ENCODE measurements around the gene CDX2.

CDX2 gene

DNA sequence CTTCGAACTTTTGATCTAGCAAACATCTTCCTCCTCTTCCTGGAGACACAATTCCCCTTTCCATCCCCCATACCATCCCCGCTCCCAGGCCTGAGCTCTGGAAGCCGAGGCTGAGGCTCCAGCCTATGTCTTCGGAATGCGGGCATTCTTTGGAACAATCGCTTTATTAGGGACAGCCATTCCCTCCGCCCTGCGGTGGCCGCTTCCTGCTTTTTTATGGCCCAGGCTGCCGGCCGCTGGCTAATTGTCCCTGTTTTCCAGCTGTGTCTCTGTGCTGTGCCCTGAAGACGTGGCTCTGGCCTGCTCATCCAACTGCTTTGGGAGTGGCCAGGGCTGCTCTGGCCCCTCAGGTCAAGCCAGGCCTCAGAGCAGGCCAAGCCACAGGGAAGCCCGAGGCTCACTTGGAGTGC lies 2.1 kb upstream of the CDX2 start:
- TF ChIP-seq POLR2AphosphoS5 (IDR thresholded peaks at IDR 0.05; ENCODE audit: low read depth, low read length) (no peak), TAF1 (IDR thresholded peaks at IDR 0.05; ENCODE audit: borderline replicate concordance, insufficient read depth, low read length) (no peak), SIN3A (IDR thresholded peaks at IDR 0.05; ENCODE audit: borderline replicate concordance, insufficient read depth, low read length) (no peak), FOXP2 (optimal IDR thresholded peaks at IDR 0.05; ENCODE audit: borderline replicate concordance, extremely low read depth, extremely low read length, insufficient read depth) (no peak)
- TF ChIP-seq, protein P1, sequence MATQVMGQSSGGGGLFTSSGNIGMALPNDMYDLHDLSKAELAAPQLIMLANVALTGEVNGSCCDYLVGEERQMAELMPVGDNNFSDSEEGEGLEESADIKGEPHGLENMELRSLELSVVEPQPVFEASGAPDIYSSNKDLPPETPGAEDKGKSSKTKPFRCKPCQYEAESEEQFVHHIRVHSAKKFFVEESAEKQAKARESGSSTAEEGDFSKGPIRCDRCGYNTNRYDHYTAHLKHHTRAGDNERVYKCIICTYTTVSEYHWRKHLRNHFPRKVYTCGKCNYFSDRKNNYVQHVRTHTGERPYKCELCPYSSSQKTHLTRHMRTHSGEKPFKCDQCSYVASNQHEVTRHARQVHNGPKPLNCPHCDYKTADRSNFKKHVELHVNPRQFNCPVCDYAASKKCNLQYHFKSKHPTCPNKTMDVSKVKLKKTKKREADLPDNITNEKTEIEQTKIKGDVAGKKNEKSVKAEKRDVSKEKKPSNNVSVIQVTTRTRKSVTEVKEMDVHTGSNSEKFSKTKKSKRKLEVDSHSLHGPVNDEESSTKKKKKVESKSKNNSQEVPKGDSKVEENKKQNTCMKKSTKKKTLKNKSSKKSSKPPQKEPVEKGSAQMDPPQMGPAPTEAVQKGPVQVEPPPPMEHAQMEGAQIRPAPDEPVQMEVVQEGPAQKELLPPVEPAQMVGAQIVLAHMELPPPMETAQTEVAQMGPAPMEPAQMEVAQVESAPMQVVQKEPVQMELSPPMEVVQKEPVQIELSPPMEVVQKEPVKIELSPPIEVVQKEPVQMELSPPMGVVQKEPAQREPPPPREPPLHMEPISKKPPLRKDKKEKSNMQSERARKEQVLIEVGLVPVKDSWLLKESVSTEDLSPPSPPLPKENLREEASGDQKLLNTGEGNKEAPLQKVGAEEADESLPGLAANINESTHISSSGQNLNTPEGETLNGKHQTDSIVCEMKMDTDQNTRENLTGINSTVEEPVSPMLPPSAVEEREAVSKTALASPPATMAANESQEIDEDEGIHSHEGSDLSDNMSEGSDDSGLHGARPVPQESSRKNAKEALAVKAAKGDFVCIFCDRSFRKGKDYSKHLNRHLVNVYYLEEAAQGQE (IDR thresholded peaks at IDR 0.05; ENCODE audit: insufficient read depth in 1 of 2, low read depth in 2 of 2, low read length in 2 of 2), result no peak

DNA sequence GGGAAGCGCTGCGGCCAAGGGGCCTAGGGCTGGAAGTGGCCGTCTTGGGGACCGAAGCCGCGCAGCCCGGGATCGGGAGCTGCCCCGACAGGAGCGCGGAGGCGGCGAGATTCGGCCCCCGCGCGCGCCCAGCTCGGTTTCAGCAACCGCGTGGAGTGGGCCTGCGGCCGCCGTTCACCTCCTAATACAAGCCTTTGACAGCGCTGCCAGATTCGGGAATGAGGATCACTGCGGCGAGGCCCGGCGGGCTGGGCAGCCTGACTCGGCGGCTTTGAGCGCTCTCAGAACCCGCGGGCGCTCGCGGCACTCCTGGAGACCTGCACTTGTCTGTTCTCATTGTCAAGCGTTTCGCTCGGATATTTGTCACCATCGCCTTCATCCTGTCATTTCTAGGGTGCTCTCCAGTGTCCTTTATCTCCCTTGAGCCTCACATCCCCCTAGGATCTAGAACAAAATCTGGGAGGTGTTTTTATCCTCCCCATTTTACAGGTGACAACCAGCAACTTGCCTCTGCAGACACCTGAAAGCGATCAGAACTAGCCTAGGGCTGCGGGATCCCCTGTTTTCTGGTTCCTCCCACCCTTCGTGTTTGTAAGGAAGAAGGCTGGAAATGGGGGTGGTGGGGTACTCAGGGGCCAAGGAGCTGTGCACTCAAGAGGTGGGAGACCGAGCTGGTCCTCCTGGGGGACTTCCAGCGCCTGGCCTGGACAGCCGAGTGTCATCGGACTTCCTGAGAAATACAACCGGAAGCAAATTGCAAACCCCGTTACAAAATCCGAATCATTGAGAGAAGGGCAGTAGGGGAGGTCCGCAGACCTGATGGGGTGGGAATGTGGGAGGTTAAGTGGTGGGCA lies 1.5 kb upstream of the CDX2 start:
- no peak for TF ChIP-seq POLR2AphosphoS5 (IDR thresholded peaks at IDR 0.05; ENCODE audit: low read depth, low read length)
- no peak for TF ChIP-seq TAF1 (IDR thresholded peaks at IDR 0.05; ENCODE audit: borderline replicate concordance, insufficient read depth, low read length)
- TF ChIP-seq, protein P1 (IDR thresholded peaks at IDR 0.05; ENCODE audit: insufficient read depth in 1 of 2, low read depth in 2 of 2, low read length in 2 of 2), result no peak
- no peak for TF ChIP-seq FOXP2 (optimal IDR thresholded peaks at IDR 0.05; ENCODE audit: borderline replicate concordance, extremely low read depth, extremely low read length, insufficient read depth)
- no peak for TF ChIP-seq SIN3A (IDR thresholded peaks at IDR 0.05; ENCODE audit: borderline replicate concordance, insufficient read depth, low read length)

DNA sequence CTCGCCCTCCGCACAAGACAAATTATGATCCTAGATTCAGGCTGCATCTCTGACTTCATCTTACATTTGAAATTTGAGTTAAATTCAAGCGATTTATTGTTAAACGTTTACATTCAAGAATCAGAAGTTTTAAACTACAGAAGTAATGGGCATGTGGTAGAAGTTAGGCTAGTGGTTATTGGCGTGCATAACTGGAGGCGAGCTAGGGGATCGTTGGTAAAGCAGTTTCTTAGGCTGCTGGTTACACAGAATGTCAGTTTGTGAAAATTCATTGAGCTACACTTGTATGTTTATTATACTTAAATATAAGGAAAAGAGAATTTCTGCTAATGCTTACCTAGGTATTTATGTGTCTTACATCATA lies 733 bp upstream of the CDX2 start:
- TF ChIP-seq TAF1 (IDR thresholded peaks at IDR 0.05; ENCODE audit: borderline replicate concordance, insufficient read depth, low read length), result no peak
- TF ChIP-seq SIN3A (IDR thresholded peaks at IDR 0.05; ENCODE audit: borderline replicate concordance, insufficient read depth, low read length), result no peak

DNA sequence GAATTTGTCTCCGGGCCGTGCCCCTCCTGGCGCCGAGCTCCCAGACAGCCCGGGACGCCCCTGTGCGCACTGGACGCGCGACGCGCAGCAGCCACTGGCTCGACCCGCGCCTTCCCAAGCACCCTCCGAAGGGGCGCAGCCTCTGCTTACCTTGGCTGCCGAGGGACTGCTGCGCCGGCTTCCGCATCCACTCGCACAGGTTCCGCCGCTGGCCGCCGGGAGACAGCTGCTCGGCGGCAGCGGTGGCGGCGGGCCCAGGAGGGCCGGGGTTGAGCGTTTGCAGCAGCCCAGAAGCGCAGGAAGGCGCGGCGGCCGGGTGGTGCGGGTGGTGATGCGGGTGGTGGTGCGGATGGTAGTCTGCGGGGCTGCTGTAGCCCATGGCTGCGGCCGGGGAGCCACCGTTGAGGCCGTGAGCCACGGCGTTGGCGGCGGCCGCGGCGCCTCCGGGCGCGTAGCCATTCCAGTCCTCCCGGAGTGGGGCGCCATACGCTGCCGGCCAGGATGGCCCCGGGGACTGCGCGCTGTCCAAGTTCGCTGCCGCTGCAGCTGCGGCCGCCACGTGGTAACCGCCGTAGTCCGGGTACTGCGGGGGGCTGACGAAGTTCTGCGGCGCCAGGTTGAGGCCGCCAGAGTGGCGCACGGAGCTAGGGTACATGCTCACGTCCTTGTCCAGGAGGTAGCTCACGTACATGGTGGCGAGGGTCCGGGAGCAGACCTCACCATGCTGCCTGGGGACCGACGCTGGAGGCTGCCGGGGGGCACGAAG lies 616 bp downstream of the CDX2 start:
- TF ChIP-seq, protein P1 (IDR thresholded peaks at IDR 0.05; ENCODE audit: insufficient read depth in 1 of 2, low read depth in 2 of 2, low read length in 2 of 2), result no peak

DNA sequence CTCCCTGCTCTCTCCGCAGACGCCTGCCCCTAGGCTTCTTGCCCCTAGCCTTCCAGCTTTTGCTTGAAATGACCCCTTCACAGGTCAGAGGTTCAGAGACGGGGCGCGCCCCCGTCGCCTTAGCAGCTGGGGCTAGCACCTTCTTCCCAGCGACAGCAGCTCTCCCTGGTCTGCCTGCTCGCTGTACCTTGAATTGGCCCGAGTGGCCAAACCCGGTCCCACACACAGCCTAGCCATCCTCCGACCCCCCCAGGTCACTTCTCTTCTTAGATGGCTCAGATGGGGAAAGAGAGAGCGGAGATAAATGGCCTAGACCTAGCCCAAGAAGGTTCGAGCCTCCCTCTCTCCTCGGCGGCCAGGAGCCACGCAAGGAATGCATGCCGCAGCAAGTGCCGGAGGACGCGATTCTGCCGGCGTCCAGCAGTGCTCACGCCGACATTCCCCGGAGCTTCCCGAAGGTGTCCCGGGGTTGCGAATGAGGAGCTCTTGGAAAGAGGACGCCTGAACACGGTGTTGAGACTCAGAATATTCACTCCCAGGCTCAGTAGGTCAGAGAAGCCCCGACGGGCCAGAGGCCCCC lies 1.3 kb downstream of the CDX2 start:
- TF ChIP-seq SIN3A (IDR thresholded peaks at IDR 0.05; ENCODE audit: borderline replicate concordance, insufficient read depth, low read length), result no peak
- TF ChIP-seq, protein P1 (IDR thresholded peaks at IDR 0.05; ENCODE audit: insufficient read depth in 1 of 2, low read depth in 2 of 2, low read length in 2 of 2), result no peak
- no peak for TF ChIP-seq POLR2AphosphoS5 (IDR thresholded peaks at IDR 0.05; ENCODE audit: low read depth, low read length)
- no peak for TF ChIP-seq TAF1 (IDR thresholded peaks at IDR 0.05; ENCODE audit: borderline replicate concordance, insufficient read depth, low read length)
- TF ChIP-seq FOXP2 (optimal IDR thresholded peaks at IDR 0.05; ENCODE audit: borderline replicate concordance, extremely low read depth, extremely low read length, insufficient read depth), result no peak

All from PFSK-1 (cell line).